Endothelial cell of umbilical vein (primary cell): ENCODE data around the gene DIP2C.

Experiments
- EZH2 ChIP-seq: IDR thresholded peaks from 2 replicates; pipeline ENCODE4 v1.6.1; 2012; ENCODE audit warnings: borderline replicate concordance, low read depth, mild to moderate bottlenecking, moderate library complexity, low read length, inconsistent platforms; ENCODE audit not compliant: severe bottlenecking
- POLR2A ChIP-seq: IDR thresholded peaks from 2 replicates; pipeline ENCODE4 v1.6.1; 2012; ENCODE audit warnings: low read depth, mild to moderate bottlenecking, control low read depth, low read length
- POLR2AphosphoS5 ChIP-seq: IDR thresholded peaks from 2 replicates; pipeline ENCODE4 v1.6.1; 2012; ENCODE audit warnings: low read depth, mild to moderate bottlenecking, control low read depth, low read length, moderate library complexity; ENCODE audit not compliant: insufficient read depth
- TF ChIP-seq, protein P1 (sequence below), 2 donors: IDR thresholded peaks; 1 replicate in 1 of 2; 2 replicates in 1 of 2; pipeline ENCODE4 v1.5.1; 2011; ENCODE audit warnings: low read length in 2 of 2, mild to moderate bottlenecking in 2 of 2, moderate library complexity in 2 of 2, control low read depth in 1 of 2, inconsistent platforms in 1 of 2, low read depth in 1 of 2; ENCODE audit not compliant: insufficient read depth in 1 of 2; ENCODE audit errors: extremely low read depth in 1 of 2

- TF ChIP-seq POLR2A (no peak), EZH2 (no peak), POLR2AphosphoS5 (no peak)
- TF ChIP-seq, protein P1, sequence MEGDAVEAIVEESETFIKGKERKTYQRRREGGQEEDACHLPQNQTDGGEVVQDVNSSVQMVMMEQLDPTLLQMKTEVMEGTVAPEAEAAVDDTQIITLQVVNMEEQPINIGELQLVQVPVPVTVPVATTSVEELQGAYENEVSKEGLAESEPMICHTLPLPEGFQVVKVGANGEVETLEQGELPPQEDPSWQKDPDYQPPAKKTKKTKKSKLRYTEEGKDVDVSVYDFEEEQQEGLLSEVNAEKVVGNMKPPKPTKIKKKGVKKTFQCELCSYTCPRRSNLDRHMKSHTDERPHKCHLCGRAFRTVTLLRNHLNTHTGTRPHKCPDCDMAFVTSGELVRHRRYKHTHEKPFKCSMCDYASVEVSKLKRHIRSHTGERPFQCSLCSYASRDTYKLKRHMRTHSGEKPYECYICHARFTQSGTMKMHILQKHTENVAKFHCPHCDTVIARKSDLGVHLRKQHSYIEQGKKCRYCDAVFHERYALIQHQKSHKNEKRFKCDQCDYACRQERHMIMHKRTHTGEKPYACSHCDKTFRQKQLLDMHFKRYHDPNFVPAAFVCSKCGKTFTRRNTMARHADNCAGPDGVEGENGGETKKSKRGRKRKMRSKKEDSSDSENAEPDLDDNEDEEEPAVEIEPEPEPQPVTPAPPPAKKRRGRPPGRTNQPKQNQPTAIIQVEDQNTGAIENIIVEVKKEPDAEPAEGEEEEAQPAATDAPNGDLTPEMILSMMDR (IDR thresholded peaks at IDR 0.05; ENCODE audit: extremely low read depth in 1 of 2, insufficient read depth in 1 of 2, low read depth in 1 of 2, low read length in 2 of 2): no peak
Measured at GRCh38 chr10:287026-287709, 402.3 kb downstream of the DIP2C start.
